GM19455 (cell line): Measurements from ENCODE around the gene PRRG3.
"Not testable (repeated sequence)": the region's sequence is repeated elsewhere in the genome, so short reads cannot be mapped to it uniquely, and the experiment has no call there.

ENCODE experiments used
- ATAC-seq: cut with Tn5 transposase; IDR thresholded peaks from one replicate; pipeline ENCODE4 v1.9.1; 2021; ENCODE audit not compliant: unreplicated experiment

PRRG3 gene

DNA sequence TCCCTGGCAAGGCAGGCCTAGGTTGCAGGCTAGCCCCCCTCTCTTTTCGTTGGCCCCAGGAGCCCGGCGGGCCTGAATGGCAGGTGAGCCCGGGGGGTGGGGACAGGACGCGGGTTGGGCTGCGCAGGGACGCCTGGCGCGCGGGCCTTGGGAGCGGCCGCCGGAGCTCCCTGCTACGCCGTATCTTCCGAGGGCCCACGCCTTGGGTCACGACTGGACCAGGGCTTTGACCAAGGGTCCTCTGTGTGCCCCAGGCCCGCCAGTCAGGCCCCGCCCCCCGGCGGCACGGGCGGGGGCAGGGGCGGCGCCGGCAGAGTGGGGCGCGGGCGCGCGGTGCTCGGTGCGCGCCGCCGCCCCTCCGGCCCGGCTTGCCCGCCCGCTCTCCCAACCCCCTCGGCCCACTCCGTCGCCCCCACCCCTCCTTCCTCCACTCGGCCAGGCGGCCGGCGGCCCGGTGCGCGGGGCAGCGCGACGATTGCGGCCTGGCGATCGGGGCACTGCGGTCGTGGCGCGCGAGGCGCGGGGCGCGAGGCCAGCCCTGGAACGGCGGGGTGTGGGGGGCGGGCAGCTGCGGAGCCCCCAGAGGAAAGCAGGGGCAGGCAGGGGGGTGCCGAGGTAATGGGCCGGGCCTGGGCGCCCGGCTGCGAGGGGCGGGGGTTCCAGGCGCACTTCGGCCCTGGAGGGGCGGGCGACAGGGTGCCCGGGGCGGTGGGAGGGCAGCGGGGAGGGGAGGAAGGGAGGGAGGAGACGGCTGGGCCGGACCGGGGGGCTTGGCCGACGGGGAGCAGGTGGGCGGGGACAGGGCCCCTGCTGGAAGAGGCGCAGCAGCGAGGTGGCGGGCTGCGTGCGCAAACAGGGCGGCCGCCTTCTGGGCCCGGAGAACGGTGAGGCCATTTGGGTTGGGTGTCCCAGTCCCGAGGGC is at the start of gene PRRG3:
TSS of gene PRRG3 (plus strand) at position 798 of the 922 bp plus-strand sequence. CDS start 3,357 bp downstream, outside the sequence.
- no peak for ATAC-seq

- no peak for ATAC-seq
These were observed 20.0 kb upstream of the PRRG3 start for GRCh38 chrX:151675121-151675746.

DNA sequence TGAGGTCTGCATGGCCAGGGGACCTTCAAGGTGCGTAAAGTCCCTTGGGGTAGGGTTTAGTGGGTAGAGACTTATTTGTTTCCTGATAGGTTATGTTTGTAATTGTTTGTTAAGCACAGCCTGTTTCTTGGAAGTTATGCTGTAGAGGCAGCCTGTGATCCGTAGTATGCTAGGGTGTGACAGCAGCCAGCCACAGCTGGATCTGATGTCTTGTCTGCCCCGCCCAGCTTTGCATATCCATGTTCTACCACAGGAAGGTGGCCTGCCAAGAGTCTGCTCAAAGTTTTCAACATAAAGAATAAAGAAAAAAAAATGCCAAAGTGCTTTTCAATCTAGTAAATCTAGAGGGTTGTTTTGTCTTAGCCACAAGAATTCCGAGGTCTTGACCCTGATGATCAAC is 19.1 kb upstream of the PRRG3 start:
- ATAC-seq: no peak

DNA sequence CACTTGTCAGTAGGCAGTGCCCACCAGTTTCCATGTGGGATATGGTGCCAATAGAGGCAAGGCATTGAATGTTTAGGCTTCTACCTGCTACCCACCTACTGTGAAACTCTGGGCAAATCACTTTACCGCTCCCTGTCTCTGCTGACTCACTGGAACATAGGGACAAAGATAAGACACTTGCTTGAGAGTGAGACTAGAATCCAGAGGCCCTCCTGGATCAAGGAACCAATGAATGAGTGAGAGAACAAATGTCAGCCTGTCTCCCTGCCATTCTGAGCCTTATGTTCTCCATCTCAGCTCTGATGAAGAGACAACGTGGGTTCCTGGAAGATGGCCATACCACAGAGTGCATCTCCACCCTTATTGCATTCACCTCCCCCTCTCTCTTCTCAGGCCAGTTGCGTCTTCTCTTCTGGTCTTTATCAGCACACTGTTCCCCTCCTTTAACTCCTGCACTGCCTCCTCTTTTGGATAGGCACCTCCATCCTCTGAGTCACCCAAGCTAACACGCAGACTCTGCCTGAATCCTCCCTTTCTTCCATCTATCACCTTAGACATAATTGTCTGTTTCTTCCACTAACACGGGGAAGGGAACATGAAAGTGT is 15.4 kb upstream of the PRRG3 start:
- no peak for ATAC-seq

DNA sequence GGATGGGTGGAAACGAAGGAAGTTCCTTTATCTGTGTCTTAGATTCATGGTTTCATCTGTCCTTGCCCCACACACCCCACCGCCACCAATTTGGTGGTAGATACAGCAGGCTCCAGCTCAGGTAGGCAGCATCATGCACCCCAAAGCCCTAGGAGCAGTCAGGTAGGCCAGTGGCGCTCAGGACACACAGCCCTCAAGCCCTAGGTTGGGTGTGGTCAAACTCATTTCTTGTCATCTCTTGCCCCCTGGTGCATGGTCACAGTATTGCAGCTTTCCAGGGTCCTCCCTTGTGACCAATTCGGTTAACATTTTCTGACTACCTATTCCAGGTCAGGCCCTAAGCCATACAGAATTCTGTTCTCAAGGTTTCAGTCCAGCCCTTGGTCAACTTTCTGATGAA is 14.5 kb upstream of the PRRG3 start:
- ATAC-seq: no peak

- no peak for ATAC-seq
These were observed 7.6 kb upstream of the PRRG3 start for GRCh38 chrX:151687635-151688034.

- ATAC-seq: no peak
These were observed 6.6 kb upstream of the PRRG3 start for GRCh38 chrX:151688695-151689094.

DNA sequence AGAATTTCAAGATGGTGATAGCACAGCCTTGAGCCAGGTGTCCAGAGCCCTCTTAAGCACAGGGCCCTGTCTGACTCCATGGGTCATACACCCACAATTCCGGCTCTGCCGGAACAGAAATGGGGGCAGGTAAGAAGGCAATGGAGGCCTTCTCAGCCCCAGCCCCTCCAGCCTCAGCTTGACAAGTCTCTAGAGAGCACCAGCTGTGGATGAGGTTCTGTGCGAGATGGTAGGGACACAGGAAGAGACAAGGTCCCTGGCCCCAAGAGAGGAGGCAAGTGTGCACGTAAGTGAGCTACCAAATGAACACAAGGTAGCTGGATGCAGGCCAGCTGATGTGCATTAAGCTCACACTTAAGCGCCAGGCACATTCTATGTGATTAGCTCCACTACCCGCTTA is 2.4 kb upstream of the PRRG3 start:
- ATAC-seq: no peak

DNA sequence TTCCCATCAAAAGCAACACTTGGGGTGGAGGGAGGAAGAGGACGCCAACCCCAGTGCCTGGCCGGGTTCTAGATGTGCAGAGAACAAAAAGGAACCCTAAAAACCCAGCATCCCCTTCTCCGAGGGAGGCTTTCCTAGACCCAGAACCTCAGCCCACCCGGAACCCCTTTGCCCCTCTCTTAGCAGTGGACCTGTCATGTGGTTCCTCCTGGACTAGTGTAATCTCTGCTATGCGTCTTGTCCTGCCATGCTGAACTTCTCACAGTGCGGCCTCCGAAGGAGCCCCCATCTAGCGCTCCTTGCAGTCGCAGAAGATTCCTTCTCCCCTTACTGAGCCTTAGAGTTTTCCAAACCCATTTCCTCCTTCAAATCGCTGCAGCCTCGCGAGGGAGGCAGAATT is 1.1 kb upstream of the PRRG3 start:
- ATAC-seq: no peak

DNA sequence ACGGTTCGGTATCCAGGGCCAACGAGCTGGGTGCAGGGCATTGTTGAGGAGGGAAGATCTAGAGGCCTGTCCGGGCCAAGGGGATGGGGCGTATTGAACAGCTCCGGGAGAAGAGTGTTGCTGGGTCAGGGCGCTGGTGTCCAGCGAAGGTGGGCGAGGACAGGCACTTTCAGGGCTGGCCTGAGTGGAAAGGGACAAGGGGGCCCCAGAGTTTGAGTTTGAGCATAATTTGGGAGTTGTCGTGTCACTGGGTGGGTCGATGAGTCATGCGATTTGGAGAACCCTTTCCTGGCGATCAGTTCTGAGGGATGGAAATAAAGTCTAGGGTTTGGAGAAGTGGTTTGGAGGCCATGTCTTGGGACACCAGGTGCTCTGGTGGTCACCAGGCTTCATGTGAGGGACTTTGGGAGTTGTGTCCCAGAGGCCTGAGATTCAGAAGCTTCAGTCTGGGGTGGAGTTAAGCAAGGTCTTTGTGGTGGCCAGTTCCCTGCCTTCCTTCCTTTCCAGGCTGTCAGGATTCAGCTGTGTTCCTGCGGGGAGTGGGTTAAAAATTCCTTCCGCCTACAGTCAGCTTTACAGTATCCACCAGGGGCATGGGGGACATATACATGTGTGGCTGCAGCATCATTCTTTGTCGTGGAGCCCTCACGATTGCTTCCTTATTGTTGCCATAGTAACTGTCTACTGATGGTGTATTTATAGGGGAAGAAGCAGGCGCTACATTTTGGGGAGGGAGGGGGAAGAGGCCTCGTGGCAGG is 504 bp downstream of the PRRG3 start:
- no peak for ATAC-seq

DNA sequence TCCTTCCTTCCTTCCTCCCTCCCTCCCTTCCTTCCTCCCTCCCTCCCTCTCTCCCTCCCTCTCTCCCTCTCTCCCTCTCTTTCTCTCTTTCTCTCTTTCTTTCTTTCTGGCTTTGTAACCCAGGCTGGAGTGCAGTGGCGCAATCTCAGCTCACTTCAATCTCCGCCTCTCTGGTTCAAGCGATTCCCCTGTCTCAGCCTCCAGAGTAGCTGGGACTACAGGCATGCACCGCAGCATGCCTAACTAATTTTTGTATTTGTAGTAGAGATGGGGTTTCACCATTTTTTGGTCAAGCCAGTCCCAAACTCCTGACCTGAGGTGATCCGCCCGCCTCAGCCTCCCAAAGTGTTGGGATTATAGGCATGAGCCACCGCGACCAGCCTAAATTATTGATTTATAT is 1.8 kb downstream of the PRRG3 start:
- ATAC-seq: not testable (repeated sequence)

GRCh38 chrX:151697522-151697921 is 2.3 kb downstream of the PRRG3 start:
- no peak for ATAC-seq

DNA sequence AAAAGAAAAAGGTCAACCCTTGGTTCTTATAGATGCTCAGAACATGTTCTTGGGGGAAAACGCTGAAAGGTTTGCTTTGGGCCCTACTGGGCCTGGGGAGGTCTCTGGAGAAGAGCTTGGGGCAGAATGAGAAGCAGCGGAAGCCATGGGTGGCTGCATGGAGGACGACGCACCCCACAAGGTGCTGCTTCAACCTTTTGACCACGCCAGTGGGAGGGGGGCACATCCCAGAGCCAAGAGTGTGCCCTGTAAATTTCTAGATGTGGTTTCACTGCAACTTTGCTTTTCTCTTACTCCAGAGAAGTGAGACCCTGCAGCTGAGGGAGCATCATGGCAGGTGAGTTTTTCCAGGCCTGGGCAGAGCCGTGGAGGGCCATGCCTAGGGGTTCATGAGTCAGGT is 3.2 kb downstream of the PRRG3 start:
- ATAC-seq: no peak

- no peak for ATAC-seq
These were observed 4.5 kb downstream of the PRRG3 start for GRCh38 chrX:151699746-151700145.

DNA sequence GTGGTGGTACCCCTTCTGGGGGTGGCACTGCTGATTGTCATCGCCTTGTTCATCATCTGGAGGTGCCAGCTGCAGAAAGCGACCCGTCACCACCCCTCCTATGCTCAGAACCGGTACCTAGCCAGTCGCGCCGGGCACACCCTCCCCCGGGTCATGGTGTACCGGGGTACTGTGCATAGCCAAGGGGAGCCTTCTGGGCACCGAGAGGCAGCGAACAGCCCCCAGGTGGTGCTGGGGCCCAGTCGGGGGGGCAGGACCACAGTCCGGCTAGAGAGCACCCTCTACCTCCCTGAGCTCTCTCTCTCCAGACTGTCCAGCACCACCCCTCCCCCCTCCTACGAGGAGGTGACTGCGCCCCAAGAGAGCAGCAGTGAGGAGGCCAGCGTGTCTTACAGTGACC is 5.3 kb downstream of the PRRG3 start:
- no peak for ATAC-seq

GRCh38 chrX:151701071-151701470 is 5.8 kb downstream of the PRRG3 start:
- ATAC-seq: no peak

- no peak for ATAC-seq
These were observed 6.3 kb downstream of the PRRG3 start for GRCh38 chrX:151701531-151701930.

- ATAC-seq: no peak
These were observed 6.9 kb downstream of the PRRG3 start for GRCh38 chrX:151702026-151702714.

- no peak for ATAC-seq
These were observed 7.6 kb downstream of the PRRG3 start for GRCh38 chrX:151702741-151703340.

DNA sequence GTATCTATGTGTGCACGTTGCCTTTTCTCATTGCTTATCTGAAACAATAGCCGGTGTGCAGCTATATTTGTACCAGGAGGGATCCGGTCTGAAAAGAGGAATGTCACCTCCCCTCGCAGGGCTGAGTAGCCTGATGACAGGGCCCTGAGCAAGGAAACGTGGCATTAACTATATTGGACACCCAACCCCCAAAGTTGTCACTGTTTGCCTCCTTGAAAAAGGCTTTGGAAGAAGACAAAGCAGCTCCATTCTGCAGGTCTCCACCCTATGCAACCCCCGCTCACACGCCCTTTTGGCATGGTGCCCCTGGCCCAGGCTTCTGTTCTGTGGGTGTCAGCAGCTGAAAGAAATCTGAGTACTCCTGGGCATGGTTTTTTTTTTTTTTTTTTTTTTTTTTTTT is 8.2 kb downstream of the PRRG3 start:
- ATAC-seq: no peak
